WTC11 (cell line): Measurements from ENCODE around the gene KCNK15. TPM values are rescaled to one million over a fixed set of nuclear protein-coding genes. Genes with fewer than 3 reads are reported as not detected.

Experiments
- ATAC-seq: fragments of 200-7000 bp; cut with Tn5 transposase; 2 replicates; pipeline ENCODE4 v1.10.0; 2021; ENCODE audit warnings: mild to moderate bottlenecking, moderate library complexity
- CTCF ChIA-PET: fragments of 300-600 bp; sonication (Branson Sonifier 250); formaldehyde crosslinking; loops from one replicate; lab custom pipeline; 2021; ENCODE audit warnings: antibody characterized with exemption; lab: Charles Lee
- POLR2A ChIA-PET: fragments of 350-600 bp; sonication (Branson Sonifier 250); formaldehyde crosslinking; loops from one replicate; lab custom pipeline; 2021; ENCODE audit warnings: antibody characterized with exemption; lab: Charles Lee
- DNase-seq: peaks from one replicate; pipeline ENCODE4 v3.0.0; 2021; ENCODE audit warnings: low spot score
- H3K27ac Mint-ChIP-seq: 2 replicates; pipeline ENCODE4 v1.8.0; 2021; ENCODE audit warnings: mixed read lengths
- H3K27me3 Mint-ChIP-seq: 2 replicates; pipeline ENCODE4 v1.8.0; 2021; ENCODE audit warnings: low read depth, mild to moderate bottlenecking, moderate library complexity, mixed read lengths
- H3K36me3 Mint-ChIP-seq: 2 replicates; pipeline ENCODE4 v1.8.0; 2021; ENCODE audit warnings: mixed read lengths
- H3K4me1 Mint-ChIP-seq: 2 replicates; pipeline ENCODE4 v1.8.0; 2022; ENCODE audit warnings: mixed read lengths
- H3K4me3 Mint-ChIP-seq: 2 replicates; pipeline ENCODE4 v1.8.0; 2021; ENCODE audit warnings: mild to moderate bottlenecking, moderate library complexity, mixed read lengths
- H3K9me3 Mint-ChIP-seq: 2 replicates; pipeline ENCODE4 v1.8.0; 2021; ENCODE audit warnings: mixed read lengths
- CREB1 ChIP-seq: sonication (generic); formaldehyde crosslinking; IDR thresholded peaks from 2 replicates; pipeline ENCODE4 v1.8.0; 2023; ENCODE audit warnings: mild to moderate bottlenecking, missing genetic modification reagents
- GABPB1 ChIP-seq: sonication (generic); formaldehyde crosslinking; IDR thresholded peaks from 2 replicates; pipeline ENCODE4 v1.8.1; 2023; ENCODE audit warnings: mild to moderate bottlenecking, missing genetic modification reagents
- GTF2I ChIP-seq: fragments of 250-450 bp; sonication (Bioruptor Pico); conservative IDR thresholded peaks from 2 replicates; pipeline ENCODE4 v1.4.0; 2021; ENCODE audit warnings: mild to moderate bottlenecking
- HMGA2 ChIP-seq: fragments of 250-450 bp; sonication (Bioruptor Pico); IDR thresholded peaks from 2 replicates; pipeline ENCODE4 v1.4.0; 2021; ENCODE audit warnings: mild to moderate bottlenecking, moderate library complexity
- SOX15 ChIP-seq: fragments of 250-450 bp; sonication (Bioruptor Pico); IDR thresholded peaks from 2 replicates; pipeline ENCODE4 v1.9.0; 2021; ENCODE audit warnings: mild to moderate bottlenecking
- ZNF263 ChIP-seq: sonication (generic); formaldehyde crosslinking; IDR thresholded peaks from 2 replicates; pipeline ENCODE4 v1.8.1; 2022; ENCODE audit warnings: low read depth, mild to moderate bottlenecking, moderate library complexity, missing genetic modification reagents
- ZNF423 ChIP-seq: fragments of 250-450 bp; sonication (Bioruptor Pico); IDR thresholded peaks from 2 replicates; pipeline ENCODE4 v2.1.2; 2022; ENCODE audit warnings: mild to moderate bottlenecking, moderate library complexity
- total RNA-seq: library from RNA; stranded (reverse); gene quantifications from 3 replicates; pipeline ENCODE4 v1.2.3, GENCODE V29; 2021
- TF ChIP-seq, protein P1 (sequence below): sonication (generic); formaldehyde crosslinking; IDR thresholded peaks from 2 replicates; pipeline ENCODE4 v1.8.1; 2023; ENCODE audit warnings: mild to moderate bottlenecking, missing genetic modification reagents, borderline replicate concordance
- TF ChIP-seq, protein P2 (sequence below): sonication (generic); formaldehyde crosslinking; IDR thresholded peaks from 2 replicates; pipeline ENCODE4 v1.8.0; 2022; ENCODE audit warnings: mild to moderate bottlenecking, missing genetic modification reagents
- TF ChIP-seq, protein P3 (sequence below): sonication (generic); formaldehyde crosslinking; IDR thresholded peaks from 2 replicates; pipeline ENCODE4 v1.8.1; 2023; ENCODE audit warnings: mild to moderate bottlenecking, missing genetic modification reagents
- TF ChIP-seq, protein P4 (sequence below): fragments of 250-450 bp; sonication (Bioruptor Pico); IDR thresholded peaks from 2 replicates; pipeline ENCODE4 v1.9.0; 2021; ENCODE audit warnings: moderate library complexity, mild to moderate bottlenecking, inconsistent platforms, borderline replicate concordance

The KCNK15 gene
- total RNA-seq, 1 experiment from 2014 or later, result 0.24 TPM

DNA sequence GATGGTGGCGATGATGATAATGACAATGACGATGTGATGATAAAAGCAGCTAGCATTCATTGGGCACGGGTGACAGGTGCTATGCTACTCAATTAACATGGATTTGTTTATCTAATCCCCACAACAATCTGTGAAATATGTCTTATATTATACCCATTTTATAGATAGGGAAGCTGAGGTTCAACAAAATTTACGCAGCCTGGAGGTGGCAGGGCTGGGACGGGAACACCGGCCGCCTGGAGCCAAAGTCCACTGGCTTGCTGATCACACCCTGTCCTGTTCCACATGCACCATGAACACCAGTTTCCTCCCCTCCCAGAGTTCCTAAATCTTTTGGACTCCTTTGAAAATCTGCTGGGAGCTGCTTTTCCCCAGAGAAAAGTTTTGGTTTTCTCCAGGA is 41.6 kb downstream of the KCNK15 start (continued):
- TF ChIP-seq, protein P1, sequence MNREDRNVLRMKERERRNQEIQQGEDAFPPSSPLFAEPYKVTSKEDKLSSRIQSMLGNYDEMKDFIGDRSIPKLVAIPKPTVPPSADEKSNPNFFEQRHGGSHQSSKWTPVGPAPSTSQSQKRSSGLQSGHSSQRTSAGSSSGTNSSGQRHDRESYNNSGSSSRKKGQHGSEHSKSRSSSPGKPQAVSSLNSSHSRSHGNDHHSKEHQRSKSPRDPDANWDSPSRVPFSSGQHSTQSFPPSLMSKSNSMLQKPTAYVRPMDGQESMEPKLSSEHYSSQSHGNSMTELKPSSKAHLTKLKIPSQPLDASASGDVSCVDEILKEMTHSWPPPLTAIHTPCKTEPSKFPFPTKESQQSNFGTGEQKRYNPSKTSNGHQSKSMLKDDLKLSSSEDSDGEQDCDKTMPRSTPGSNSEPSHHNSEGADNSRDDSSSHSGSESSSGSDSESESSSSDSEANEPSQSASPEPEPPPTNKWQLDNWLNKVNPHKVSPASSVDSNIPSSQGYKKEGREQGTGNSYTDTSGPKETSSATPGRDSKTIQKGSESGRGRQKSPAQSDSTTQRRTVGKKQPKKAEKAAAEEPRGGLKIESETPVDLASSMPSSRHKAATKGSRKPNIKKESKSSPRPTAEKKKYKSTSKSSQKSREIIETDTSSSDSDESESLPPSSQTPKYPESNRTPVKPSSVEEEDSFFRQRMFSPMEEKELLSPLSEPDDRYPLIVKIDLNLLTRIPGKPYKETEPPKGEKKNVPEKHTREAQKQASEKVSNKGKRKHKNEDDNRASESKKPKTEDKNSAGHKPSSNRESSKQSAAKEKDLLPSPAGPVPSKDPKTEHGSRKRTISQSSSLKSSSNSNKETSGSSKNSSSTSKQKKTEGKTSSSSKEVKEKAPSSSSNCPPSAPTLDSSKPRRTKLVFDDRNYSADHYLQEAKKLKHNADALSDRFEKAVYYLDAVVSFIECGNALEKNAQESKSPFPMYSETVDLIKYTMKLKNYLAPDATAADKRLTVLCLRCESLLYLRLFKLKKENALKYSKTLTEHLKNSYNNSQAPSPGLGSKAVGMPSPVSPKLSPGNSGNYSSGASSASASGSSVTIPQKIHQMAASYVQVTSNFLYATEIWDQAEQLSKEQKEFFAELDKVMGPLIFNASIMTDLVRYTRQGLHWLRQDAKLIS (CRISPR knock-in tag), result no peak
- TF ChIP-seq, protein P2, sequence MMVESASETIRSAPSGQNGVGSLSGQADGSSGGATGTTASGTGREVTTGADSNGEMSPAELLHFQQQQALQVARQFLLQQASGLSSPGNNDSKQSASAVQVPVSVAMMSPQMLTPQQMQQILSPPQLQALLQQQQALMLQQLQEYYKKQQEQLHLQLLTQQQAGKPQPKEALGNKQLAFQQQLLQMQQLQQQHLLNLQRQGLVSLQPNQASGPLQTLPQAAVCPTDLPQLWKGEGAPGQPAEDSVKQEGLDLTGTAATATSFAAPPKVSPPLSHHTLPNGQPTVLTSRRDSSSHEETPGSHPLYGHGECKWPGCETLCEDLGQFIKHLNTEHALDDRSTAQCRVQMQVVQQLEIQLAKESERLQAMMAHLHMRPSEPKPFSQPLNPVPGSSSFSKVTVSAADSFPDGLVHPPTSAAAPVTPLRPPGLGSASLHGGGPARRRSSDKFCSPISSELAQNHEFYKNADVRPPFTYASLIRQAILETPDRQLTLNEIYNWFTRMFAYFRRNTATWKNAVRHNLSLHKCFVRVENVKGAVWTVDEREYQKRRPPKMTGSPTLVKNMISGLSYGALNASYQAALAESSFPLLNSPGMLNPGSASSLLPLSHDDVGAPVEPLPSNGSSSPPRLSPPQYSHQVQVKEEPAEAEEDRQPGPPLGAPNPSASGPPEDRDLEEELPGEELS, result no peak
- no peak for TF ChIP-seq GABPB1 (CRISPR knock-in tag)
- TF ChIP-seq, protein P3, sequence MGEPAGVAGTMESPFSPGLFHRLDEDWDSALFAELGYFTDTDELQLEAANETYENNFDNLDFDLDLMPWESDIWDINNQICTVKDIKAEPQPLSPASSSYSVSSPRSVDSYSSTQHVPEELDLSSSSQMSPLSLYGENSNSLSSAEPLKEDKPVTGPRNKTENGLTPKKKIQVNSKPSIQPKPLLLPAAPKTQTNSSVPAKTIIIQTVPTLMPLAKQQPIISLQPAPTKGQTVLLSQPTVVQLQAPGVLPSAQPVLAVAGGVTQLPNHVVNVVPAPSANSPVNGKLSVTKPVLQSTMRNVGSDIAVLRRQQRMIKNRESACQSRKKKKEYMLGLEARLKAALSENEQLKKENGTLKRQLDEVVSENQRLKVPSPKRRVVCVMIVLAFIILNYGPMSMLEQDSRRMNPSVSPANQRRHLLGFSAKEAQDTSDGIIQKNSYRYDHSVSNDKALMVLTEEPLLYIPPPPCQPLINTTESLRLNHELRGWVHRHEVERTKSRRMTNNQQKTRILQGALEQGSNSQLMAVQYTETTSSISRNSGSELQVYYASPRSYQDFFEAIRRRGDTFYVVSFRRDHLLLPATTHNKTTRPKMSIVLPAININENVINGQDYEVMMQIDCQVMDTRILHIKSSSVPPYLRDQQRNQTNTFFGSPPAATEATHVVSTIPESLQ (CRISPR knock-in tag), result no peak

DNA sequence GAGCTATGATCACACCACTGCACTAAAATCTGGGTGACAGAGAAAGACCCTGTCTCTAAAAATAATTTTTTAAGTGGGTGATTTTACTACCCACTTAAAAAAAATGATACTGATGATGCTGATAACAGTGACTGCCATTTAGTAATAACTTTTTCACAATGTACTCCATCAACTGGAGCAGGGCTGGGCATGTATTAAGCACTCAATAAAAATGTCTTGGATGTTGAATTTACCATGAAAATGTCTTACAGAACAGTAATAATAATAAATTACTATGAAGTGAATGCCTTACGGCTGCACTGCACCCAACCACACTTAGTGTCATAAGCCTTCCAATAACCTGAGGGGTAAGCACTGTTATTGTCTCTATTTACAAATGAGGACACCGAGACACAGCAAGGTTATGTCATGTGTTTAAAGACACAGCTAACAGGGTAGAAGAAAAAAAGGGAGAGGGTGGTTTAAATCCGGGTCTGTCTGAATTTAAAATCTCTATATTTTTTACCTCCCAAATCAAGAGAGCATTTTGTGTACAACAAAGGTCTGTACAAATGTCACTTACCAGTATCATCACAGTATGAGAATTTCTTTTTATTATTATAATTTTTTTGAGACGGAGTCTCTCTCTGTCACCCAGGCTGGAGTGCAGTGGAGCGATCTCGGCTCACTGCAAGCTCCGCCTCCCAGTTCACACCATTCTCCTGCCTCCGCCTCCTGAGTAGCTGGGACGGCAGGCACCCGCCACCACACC is 43.2 kb downstream of the KCNK15 start:
- POLR2A ChIA-PET, result no interaction called here
- H3K9me3 Mint-ChIP-seq, result no peaks in the 10 kb centered on the region
- no peak for TF ChIP-seq HMGA2 (CRISPR knock-in tag)
- no peak for TF ChIP-seq ZNF423 (CRISPR knock-in tag)
- no peak for TF ChIP-seq ZNF263 (CRISPR knock-in tag)
- no peak overlapping the region for H3K27ac Mint-ChIP-seq
- no peaks in the 10 kb centered on the region for H3K36me3 Mint-ChIP-seq
- CTCF ChIA-PET, result interaction anchor here (0.9 to 2.8 kb wide), 2 partner anchors 12 to 78 kb away, joined by 3 to 8 read pairs; no protein-coding TSS in a partner anchor
- ATAC-seq (no peak), DNase-seq (no peak)
- H3K27me3 Mint-ChIP-seq, result no peaks in the 10 kb centered on the region
- no peak overlapping the region for H3K4me3 Mint-ChIP-seq
- peaks cover 36% of the 10 kb centered on the region for H3K4me1 Mint-ChIP-seq

DNA sequence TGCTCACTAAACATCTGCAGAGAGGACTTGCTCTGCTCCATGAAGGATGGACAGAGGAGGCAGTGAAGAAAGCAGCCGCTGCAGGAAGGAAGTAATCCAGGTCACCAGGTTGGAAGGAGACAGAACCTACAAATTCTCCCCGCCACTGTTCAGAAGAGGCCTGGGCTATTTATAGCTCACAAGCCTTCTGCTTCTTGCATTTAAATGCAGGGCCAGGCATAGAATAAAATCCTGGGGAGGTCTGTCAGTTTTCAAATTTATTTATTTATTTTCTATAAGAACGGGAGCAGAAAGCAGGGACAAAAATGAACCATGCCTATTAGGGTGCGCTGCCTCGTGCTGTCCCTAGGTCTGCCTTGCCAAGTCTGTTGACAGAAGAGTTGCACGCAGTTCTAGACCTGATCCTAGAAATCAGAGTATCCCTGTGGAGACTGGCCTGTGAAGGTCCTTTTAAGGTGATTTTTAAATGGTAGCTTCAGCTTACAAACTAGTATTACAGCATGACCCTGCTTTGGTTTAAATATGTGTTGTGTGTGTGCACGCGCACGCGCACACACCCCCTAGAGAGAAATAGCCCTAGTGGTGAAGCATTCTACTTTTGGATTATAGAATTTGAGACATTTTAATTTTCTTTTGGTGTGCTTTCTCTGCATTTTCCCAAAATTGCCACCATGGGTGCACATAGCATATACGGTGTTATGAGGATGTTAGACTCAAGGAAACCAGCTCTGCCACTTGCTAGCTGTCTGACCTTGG is 45.2 kb downstream of the KCNK15 start:
- TF ChIP-seq CREB1 (CRISPR knock-in tag), result no peak
- TF ChIP-seq, protein P4, sequence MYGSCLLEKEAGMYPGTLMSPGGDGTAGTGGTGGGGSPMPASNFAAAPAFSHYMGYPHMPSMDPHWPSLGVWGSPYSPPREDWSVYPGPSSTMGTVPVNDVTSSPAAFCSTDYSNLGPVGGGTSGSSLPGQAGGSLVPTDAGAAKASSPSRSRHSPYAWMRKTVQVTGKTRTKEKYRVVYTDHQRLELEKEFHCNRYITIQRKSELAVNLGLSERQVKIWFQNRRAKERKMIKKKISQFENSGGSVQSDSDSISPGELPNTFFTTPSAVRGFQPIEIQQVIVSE (CRISPR knock-in tag), result no peak
- TF ChIP-seq SOX15 (CRISPR knock-in tag), result no peak
- TF ChIP-seq GTF2I (CRISPR knock-in tag), result no peak
- H3K27me3 Mint-ChIP-seq, result no peaks in the 10 kb centered on the region
- POLR2A ChIA-PET, result no interaction called here
- H3K4me1 Mint-ChIP-seq, result peaks cover 19% of the 10 kb centered on the region
- no peaks in the 10 kb centered on the region for H3K9me3 Mint-ChIP-seq
- H3K36me3 Mint-ChIP-seq, result no peaks in the 10 kb centered on the region
- CTCF ChIA-PET, result interaction anchor here (1.1 to 2.8 kb wide), 3 partner anchors 10 to 18 kb away, joined by 3 to 8 read pairs (median 4); no protein-coding TSS in a partner anchor
- no peak overlapping the region for H3K4me3 Mint-ChIP-seq
- DNase-seq, result no peak
- no peak for ATAC-seq
- no peak overlapping the region; the same call in 1 of the 2 replicates for H3K27ac Mint-ChIP-seq
